Left renal cortex interstitium (tissue), 4 donors: ENCODE results near the gene DAB2IP. TPM values are rescaled to one million over a fixed set of nuclear protein-coding genes. Genes with fewer than 3 reads are reported as not detected.

Experiments used
- DNase-seq, 4 donors: peaks; one replicate each; pipeline ENCODE4 v3.0.0-alpha.2; 2013; ENCODE audit warnings: low read depth in 4 of 4, low spot score in 2 of 4, missing footprints in 1 of 4
- polyA plus RNA-seq, 4 donors: library from polyadenylated mRNA; unstranded; fragments of 120-200 nt; gene quantifications; one replicate each; pipeline ENCODE4 v1.2.1, GENCODE V29; 2013; ENCODE audit not compliant: insufficient read length in 4 of 4

DAB2IP gene
- polyA plus RNA-seq, 4 donors: 39.5 to 53.6 (median 45.7) TPM

GRCh38 chr9:121770415-121771273 is 119.2 kb downstream of the DAB2IP start:
- no peak for DNase-seq

- no peak for DNase-seq
These were observed 120.0 kb downstream of the DAB2IP start for GRCh38 chr9:121771418-121771817.

GRCh38 chr9:121771851-121772599 is 120.6 kb downstream of the DAB2IP start:
- DNase-seq: no peak

GRCh38 chr9:121772600-121773285 is 121.3 kb downstream of the DAB2IP start:
- no peak for DNase-seq

GRCh38 chr9:121773286-121773953 is 122.0 kb downstream of the DAB2IP start:
- DNase-seq: no peak

GRCh38 chr9:121773954-121774714 is 122.7 kb downstream of the DAB2IP start:
- no peak for DNase-seq

- DNase-seq: no peak
These were observed 123.5 kb downstream of the DAB2IP start for GRCh38 chr9:121774715-121775613.

GRCh38 chr9:121776001-121776738 is 124.7 kb downstream of the DAB2IP start:
- DNase-seq: no peak

- DNase-seq: no peak
These were observed 125.6 kb downstream of the DAB2IP start for GRCh38 chr9:121776739-121777637.

GRCh38 chr9:121778252-121779225 is 127.1 kb downstream of the DAB2IP start:
- no peak for DNase-seq

GRCh38 chr9:121779381-121780117 is 128.1 kb downstream of the DAB2IP start:
- no peak for DNase-seq

- DNase-seq: no peak
These were observed 129.0 kb downstream of the DAB2IP start for GRCh38 chr9:121780177-121781040.

GRCh38 chr9:121781145-121781548 is 129.7 kb downstream of the DAB2IP start:
- no peak for DNase-seq

GRCh38 chr9:121781701-121782464 is 130.4 kb downstream of the DAB2IP start:
- DNase-seq: no peak
